CD4-positive, alpha-beta T cell treated with Interleukin-21 for 1 hour (primary cell): ENCODE measurements around the gene CRMP1.

Experiments used
- DNase-seq: peaks from one replicate; pipeline ENCODE4 v3.0.0-alpha.2; 2020

The CRMP1 gene

DNA sequence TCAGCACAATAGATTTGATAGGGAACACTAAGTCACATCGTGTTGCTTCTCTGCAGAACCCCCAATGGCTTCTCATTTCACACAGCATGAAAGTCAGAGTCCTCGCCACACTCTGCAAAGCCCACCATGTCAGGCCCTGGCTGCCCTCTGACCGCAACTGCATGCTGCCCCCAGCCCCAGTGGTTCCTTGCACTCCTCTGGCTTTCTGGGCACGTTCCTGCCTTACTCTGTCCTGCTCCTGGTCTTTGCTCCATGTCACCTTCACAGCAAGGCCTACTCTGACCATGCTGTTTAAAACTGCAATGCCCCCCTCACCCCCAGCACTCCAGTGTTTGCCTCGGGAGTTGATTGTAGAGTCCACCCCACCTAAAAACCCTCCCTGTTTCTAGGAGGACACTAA lies 103.7 kb downstream of the CRMP1 start:
- no peak for DNase-seq

DNA sequence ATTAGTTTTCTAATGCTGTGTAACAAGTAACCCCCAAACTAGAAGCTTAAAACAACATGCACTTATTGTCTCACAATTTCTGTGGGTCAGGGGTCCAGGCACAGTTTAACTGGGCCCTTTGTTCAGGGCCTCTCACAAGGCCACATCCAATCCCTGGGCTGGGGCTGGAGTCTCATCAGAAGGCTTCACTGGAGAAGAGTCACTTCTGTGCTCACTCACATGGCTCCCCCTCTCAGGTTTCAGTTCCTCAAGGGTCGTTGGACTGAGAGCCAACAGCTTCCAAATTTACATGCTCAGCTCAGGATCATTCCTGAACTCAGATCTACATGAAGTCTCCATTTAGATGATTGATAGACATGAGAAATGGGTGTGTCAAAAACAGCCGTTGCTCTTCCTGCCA lies 104.7 kb downstream of the CRMP1 start:
- no peak for DNase-seq

DNA sequence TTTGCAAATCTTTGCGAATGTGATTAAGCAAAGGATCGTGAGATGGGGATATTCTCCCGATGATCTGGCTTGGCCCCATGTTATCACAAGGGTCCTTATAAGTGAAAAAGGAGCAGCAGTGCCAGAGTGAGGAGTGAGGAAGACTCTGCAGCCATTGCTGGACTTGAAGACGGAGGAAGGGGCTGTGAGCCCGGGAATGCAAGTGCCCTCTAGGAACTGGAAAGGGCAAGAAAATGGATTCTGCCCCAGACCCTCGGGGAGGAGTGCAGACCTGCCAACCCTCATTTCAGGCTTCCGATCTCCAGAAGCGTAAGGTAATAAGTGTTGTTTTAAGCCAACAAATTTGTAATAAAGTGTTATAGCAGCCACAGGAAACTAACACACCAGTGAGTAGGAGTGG lies 105.6 kb downstream of the CRMP1 start:
- no peak for DNase-seq

DNA sequence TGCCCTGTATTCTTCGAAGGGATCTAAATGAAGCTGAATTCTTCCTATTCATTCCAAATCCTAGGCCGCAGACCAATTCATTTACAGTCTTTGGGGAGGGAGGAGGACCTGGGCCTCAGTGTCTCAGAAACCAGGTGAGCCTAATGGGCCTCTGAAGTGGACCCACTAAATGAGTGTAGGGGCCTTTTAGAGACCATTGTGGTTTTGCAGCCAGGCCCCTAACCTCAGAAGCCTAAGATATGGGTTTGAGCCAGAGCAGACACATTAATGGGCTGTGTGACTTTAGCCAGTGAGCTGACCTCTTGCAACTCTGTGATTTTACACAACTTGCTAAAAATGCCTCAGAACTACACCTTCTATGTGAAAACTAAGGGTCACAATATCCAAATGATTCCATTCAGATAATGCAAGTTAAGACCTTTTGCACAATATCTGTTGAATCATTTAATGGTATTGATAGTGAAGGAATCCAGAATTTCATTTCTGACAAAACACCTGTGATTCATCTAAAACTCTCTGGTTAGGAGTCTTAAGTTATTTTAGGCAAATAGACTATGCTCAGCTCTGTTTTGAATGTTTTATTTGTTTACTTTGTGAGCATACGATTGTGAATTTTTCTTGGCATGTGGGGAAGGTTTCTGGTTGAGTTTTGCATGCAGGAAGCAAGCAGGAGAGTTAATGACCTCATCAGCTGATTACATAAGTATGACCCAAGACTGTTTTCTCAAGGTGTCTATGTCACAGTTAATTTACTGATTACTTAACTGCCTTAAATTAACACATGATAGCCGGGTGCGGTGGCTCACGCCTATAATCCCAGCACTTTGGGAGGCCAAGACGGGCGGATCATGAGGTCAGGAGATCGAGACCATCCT lies 106.8 kb downstream of the CRMP1 start:
- no peak for DNase-seq

DNA sequence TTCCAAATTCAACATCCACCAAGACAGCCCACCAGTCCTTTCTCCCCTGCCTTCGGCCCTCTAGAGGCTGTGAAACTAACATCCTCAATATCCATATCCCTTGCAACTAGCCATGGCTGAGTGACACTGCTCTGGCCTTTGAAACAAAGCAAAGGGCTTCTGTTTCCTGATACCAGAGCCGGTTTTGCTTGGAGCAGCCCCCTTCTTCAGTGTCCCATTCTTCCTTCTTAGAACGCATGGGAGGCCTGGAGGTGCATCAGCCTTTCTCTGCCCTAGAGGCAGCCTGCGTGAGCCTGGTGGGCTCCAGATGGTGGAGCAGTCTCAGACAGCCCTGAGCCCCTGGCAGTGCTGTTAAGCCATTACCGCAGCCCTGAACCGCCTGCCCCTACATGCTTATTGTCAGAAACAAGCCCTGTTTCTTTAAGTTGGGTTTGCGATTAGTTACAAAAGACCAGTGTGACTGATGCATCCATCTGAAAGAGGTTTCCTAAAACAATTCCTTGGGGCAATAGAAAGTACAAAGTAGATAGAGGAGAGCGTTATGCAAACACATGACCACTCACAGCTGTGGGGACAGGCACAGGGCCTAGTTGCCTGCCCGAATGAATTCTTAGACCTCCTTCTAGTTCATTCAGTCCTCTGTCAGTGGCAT lies 107.8 kb downstream of the CRMP1 start:
- no peak for DNase-seq

DNA sequence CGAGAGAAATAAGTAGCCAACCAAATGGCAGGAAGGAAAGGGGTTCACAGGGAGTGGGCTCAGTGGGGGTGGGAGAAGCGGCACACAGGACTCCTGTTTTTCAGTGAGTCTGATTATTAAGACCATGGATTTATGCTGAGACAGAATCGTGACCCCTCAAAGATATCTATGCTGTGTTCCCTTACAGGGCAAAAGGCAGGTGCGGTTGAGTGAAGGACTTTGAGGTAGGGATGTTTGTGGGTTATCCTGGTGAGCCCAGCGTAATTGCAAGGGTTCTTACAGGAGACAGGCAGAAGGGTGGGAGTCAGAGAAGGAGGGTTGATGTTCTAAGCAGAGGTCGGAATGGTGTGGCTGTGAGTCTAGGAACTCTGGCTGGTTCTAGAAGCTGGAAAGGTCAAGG lies 108.9 kb downstream of the CRMP1 start:
- no peak for DNase-seq

DNA sequence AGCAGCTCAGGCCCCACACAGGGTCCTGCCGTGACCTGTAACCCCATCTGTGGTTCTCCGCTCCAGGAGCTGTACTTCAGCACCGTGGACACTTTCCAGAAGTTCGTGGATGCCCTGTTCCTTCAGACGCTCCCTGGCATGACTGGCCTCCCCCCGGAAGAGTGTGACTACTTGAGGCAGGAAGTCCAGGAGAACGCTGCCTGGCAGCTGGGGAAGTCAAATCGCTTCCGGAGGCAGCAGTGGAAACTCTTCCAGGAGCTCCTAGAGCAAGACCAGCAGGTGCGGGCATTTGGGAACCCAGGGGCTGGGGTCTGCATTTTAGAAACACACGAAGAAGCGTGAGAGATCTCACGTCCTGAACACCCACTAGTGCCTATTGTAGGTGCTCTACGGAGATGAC lies 109.4 kb downstream of the CRMP1 start:
- DNase-seq, result no peak

DNA sequence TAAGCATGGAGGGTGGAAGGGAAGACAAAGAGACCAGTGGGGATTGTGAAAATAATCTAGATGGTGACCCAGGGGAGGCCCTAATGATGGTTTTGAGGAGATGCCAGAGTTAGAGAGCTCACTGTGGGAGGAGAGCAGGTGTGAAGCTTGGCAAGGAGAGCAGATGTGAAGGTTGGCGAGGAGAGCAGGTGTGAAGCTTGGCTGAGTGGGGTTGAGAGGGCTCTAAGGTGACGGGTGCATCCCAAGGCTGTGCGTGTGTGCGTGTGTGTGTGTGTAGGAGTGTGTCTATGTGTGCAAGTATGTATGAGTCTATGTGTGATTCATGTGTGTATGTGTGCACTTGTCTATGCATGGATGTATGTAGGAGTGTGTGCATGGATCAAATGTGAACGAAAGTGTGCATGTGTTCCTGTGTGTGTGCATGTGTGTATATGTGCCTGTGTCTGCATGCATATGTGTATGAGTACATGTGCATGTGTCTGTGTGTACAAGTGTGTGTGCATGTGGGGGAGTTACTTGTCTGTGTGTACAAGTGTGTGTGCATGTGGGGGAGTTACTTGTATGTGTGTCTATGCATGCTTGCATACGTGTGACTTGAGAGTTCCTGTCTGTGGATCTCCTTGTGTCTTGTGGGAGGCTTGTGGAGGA lies 109.9 kb downstream of the CRMP1 start:
- DNase-seq, result no peak

DNA sequence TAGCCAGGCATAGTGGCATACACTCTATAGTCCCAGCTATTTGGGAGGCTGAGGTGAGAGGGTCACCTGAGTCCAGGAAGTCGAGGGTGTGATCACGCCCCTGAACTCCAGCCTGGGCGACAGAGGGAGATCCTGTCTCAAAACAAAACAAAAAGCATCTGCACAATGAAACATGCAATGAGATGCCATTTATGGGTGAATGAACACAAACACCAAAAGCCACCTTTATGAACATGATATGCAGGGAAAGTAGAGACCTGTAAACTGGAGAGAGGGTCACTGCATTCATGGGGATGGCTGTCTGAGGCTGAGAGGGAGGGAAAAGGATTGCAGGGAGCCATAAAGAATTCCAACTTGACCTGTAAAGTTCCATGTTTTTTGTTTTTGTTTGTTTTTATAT lies 111.2 kb downstream of the CRMP1 start:
- no peak for DNase-seq

DNA sequence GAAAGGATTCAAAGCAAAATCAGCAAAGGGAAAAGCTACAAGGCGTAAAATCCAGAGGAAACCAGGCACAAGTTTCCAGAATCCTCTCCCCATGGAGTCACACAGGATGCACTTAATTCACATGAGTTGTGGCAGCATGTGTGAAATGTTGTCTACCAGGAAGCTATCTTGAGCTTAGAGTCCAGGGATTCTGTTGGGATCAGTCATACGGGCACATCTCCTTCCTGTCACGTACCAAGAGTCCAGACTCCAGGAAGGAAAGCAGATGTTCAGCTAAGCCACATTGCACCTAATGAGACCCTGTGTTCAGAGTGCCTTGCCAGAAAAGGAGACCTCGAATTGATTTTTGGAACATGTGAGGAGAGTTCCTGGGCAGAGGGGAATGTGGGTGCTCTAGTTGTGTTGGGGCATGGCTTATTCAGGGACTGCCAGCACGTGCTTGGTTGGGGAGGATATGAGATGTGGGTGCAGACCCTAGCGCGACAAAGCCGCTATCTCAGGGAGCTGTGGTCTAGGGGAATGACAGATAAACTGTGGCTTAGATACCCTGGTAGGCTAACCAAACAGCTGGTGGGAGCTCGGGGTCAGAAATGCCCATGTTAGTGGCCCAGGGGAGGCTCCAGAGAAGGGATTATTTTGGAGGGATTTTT lies 111.9 kb downstream of the CRMP1 start:
- no peak for DNase-seq

DNA sequence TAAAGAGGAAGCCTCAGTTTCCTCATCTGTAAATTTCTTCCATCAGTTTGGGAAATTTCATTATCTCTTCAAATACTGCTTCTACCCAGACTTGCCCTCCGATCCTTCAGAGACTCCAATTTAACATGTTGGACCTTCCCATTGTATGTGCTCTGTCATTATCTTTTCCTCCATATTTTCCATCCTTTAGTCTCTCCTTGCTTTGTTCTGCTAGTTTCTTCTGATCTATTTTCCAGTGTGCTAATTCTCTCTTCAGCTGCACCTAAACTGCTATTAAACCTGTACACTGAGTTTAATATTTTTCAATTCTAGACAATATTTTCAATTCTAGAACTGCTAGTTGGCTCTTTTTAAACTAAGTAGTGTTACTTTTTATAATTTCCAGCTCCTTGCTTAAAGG lies 116.4 kb downstream of the CRMP1 start:
- no peak for DNase-seq

DNA sequence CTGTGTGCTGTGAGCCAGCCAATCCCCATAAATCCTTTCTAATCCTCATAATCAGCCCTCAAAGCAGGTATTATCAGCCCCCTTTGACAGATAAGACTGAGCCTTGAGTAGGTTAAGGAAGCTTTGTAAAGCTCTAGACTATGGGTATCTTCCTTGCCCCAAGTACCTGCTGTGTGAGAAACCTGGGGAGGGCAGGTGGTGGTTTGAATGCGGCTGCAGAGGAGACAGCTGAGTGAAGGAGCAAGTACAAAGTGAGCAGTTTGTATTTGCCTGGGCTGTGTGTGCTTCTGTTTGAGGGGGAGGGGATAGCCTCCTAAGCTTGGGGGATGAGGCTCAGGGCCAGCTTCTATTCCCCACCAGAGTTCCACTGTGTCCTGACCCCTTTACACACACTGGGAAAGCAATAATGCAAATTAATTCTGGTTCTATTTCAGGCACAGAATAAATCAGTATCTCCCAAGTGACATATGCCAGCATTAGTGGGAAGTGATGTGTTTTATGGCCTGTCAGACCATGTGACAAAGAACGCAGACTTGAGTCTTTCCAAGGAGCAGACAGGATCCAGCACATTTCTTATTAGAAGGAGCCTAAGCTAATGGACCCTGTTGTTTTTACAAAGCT lies 118.4 kb downstream of the CRMP1 start:
- no peak for DNase-seq

DNA sequence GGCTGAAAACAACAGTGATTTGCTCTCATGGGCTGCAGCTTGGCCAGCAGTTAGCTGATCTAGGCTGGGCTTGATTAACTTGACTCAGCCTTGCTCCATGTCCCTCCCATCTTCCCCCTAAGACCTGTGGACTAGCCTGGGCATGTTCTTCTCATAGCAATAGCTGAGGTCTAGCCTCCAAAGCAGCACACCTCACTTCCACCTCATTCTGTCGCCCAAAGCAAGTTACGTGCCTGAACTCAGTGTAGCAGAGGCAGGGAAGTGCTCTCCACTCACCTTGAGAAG lies 119.7 kb downstream of the CRMP1 start:
- DNase-seq, result no peak

DNA sequence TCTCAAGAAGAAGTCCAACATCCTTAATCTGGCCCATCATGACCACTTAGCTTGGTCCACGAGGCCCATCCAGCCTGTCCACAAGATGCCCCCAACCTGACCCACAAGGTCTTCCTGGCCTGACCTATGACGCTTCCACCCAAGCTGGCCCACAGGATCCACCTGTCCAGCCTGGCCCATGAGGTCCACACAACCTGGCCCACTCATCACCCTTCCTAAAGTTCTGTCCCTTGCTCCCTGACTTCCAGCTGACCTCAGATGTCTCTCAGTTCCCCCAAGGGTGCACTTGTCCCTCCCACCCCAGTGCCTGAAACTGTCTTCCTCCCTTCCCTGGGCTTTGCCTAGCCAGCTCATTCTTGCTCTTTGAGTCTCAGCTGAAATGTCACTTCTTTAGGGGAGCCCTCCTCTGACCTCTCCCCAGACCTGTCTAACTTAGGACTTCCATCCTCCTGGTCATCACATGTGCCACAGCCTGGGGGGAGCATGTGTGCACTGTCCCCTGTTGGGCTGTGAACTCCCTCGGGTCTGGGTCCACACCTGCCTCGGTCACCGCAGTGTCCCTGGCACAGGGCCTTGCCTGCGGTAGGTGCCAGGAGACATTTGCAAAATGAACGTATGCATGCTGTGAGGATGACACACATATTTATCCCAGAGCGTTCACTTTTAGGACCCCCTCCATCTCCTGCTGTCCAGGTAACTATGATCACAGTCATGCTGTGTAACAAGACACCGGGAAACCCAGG lies 120.2 kb downstream of the CRMP1 start:
- no peak for DNase-seq
